Dermis microvascular lymphatic vessel endothelial cell (primary cell): ENCODE results near the gene DIS3L2. TPM values are rescaled to one million over a fixed set of nuclear protein-coding genes. Genes with fewer than 3 reads are reported as not detected.
"Not testable (repeated sequence)": the region's sequence is repeated elsewhere in the genome, so short reads cannot be mapped to it uniquely, and the experiment has no call there.

Source experiments
- DNase-seq, 2 donors: peaks; one replicate each; pipeline versions ENCODE4 v3.0.0 to v3.0.0-alpha.2; 2010; ENCODE audit warnings: low read depth in 2 of 2
- total RNA-seq: library from RNA; depleted of rRNA; stranded (reverse); fragments of >200 nt; gene quantifications from 2 replicates; pipeline ENCODE4 v1.2.1, GENCODE V29; 2014

The DIS3L2 gene
- total RNA-seq, 1 donor from 2014 or later: 13.4 TPM

DNA sequence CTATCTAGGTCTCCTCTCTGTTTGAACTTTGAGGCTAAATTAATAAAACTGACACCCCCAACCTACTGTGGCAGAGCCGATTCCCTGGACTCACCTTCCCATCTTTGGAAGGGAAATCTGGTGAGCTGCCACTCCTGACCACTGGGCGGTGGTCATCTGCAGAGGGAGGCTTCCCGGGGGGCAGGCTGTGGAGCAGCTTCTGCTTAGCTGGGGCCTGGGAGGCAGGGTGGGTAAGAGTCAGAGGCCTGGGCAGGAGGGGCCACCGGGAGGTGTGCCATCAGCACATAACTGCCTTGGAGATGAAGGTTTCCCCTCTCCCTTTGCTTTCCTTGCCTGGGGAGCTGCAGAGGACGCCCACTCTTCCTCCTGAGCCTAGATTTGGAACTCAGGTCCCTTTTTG, 33.0 kb upstream of the DIS3L2 start:
- DNase-seq: no peak

DNA sequence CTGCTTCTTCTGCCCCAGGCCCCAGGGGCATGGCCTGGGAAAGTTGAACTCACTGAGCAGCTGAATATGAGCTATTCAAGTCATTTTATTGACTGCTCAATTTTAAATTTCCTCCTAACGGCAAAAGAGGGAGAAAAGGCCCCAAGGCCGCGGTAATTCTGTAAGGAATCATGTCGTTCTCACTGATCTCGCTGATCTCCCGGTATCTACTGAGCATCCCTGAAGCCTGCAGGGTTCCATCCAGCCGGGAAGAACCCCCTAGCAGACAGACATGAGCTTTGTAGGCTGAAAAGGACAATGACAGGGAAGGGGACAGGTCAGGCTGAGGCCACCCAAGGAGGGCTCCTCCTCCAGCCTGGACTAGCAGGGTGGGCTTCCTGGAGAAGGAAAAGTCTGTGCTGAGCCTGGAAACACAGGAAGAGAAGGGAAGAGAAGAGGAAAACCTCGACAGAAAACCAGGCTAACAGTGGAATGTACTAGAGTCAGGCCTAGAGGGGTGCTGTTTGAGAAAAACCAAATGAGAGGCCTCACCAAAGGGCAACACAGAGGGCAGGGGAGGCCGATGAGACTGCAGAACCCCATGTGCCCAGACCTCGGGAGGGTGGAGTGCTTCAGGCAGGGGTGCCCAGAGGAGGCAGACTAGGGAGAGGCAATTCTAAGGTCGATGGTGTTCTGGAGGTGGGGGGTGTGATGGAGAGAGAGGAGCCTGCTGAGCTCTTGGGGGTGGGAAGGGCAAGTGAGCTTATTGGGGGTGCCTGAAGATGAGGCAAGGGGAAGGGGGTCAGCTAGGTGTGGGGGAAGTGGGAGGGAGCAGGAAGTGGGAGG, 32.4 kb upstream of the DIS3L2 start:
- no peak for DNase-seq

DNA sequence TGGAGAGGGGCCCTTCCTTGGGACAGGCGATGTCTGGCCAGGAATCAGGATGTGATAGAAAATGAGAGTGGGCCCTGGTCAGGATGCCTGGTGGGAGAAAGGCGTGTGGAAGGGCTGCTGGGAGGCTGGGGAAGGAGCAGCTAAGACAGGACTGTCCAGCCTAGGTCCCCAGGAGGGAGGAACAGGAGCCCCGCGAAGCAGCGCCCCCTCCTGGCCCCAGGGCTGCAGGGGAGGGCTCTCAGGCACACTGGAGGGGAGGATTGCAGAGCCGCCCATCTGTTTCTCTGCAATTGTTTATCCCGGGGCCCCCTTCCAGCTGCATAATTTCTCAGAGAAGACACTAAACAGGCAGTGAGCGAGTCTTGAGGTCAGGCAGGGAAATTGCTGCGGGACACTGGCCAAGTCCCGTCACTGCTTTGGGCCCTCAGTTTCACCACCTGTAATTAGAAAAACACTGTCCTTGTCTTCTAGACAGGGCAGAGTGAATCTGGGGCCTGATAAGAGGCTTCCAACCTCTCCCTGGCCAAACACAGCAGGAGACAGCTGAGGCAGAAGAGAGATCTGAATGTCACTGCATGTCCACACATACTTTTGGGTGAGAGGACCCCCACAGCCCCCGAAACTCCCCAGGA, 31.4 kb upstream of the DIS3L2 start:
- DNase-seq: no peak

DNA sequence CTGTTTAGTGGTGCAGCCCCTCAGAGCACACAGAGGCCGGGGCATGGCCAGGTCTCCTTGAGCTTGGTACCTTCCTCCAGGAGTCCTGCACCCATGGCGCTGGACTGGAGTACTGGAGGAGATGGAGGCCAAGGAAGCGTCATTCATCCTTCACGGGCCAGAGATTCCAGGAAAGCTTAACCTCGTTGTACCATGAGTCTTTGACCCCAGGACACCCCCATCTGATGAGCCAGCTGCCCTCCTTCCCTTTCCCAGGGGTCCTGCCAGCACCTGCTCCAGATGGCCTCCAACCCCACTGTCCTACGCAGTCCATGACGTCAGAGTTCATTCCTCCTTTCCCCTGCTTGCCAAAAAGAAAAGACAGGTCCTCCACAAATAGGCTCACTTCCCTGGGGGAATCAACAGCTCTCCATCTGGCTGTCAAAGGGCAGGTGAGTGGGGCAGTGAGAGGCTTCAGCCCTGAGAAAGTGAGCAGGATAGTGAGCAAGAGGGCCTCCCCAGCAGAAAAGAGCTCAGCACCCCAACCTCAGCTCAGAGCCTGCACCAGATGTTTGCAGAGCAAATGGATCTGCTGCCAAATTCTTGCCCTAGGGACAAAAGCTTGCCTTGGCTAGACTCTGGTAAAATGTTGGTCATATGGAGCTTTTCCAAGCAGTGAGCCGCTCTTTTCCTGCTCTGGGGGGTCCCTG, 30.8 kb upstream of the DIS3L2 start:
- no peak for DNase-seq

DNA sequence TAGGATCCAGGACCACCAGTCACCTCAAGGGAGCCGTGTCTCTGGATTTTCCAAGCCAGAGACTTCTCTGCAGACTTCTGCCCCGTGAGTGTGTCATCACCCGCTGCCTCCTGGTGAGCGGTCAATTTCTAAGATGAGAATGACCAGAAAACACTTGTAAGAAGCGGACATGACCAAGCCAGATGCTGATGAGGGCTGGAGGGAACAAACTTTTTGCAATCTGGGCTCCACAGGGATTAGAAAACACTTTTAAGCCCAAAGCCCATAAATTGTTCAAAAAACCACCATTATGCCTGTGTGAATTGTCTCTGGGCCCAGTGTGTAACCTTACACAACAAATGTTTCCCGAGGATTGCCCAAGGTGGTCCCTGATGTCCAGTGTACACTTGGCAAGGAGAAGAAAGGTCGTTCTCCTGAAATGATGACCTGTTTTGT, 30.0 kb upstream of the DIS3L2 start:
- no peak for DNase-seq

DNA sequence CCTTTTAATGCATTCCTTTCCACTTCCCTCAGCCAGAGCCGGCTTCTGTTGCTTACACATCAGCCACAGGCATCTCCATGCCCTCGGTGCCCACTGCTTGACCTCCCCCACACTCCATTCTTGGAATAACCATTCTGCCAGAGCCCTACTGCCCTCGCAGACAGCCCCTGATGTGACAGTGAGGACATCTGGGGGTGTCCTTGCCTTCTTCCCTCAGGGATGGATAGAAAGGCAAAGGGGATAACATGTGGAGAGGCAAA, 28.9 kb upstream of the DIS3L2 start:
- no peak for DNase-seq

DNA sequence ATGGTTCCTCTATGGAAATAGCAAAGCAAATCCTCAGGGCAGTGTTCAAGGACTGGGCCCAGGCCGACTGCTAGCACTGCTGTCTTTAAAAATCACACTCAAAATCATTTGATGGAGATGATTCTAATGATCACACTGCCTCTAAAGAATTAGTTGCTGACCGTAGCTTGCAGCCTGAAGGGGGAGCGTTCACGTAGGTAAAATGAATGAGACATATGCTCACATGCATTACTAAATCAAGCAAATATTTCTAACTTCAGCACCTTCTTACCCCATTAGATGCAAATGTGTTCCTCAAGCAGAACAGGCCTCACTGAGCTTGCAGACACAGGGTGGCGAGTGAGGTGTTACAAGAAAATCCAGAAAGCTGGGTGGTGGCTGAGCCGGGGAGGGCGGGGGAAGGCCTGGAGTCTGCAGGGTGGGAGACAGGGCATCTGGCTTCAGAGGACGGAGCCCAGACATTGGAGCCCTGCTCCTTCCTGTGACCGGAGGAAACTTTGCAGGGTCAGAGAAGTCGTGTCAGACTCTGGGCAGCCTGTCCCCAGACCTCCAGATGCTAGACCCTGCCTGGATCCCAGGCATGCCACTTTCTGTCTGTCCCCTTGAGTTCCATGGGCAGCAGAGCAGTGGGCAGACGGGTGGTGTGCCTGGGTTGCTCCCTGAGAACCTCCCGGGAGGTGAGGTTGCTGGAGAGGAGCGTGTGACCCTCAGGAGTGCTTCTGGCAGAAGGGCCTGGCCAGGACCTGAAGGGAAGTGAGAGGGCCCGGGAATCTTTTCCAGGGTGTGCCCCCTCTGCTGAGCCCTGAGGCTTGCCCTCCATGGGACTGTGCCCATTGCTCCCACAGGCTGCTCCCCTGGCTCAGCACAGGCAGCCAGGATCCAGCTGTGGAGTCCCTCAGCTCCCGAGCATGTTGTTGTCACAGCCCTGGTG, 28.3 kb upstream of the DIS3L2 start:
- DNase-seq: no peak

DNA sequence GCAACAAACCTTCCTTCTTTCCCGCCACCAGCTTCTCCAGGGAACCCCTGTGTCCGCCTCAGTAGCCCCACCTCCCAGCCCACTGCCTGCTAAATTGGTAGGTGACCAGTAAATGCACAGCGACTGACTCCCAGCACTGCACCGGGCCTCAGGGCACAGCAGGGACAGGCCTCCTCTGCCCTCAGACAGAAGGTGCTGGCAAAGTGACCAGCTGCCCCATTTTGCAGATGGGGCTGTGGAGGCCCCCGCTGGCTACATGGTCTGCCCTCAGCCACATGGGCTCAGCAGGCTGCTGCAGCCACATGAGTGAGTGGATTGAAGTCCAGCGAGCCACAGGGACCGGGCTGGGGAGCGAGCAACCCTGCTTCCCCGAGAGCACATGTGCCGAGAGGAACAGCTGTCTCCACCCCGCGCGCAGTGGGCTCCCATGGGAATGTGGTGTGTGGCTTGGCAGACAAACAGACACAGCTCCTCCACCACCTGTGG, 27.6 kb upstream of the DIS3L2 start:
- no peak for DNase-seq

DNA sequence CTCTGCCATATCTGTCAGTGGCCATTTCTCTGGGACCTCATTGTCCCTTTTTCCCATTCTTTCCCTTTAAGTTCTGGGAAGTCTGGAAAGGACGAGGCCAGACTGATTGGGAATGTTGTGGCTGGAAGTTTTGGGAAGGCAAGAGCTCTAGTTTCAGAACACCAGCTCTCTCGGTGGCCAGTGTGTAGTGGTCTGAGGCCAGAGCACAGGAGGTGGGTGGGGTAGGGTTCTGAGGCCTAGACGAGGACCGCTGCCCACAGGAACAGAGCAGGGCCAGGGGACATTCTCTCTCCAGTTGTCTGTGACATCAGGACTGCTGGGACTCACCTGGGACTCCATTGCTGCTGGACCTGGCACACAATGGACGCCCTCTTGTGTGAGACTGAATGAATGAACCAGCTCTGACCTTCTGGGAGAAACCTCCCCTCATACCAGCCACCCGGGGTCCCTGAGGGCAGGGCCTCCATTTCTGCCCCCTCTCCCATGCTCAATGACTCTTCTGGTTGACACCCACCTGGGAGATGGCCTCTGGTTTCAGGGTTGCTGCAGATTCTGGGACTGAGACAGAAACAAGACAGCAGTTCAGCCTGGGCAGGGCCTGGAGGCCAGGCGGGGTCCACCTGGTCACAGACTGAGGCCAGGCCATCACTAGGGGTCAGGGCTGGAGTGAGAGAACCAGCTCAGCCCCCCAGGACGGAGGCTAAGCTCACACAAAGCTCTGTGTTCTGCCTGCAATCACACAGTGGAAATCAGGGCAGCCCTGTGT, 26.9 kb upstream of the DIS3L2 start:
- DNase-seq: no peak

DNA sequence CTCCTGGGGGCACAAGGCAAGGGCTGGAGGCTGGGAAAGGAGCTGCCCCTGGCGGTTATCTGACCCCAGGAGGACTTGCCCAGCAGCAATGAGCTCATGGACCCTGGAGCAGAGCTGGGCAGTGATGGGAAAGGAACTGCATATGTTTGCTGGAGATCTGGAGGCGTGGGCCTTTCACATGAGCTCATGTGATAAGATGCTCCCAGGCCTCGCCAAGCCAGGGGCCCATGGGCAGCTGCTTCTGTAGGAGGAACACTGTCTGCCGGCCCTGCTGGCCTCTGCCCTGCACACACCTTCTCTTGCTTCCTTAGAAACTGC, 26.3 kb upstream of the DIS3L2 start:
- no peak for DNase-seq

DNA sequence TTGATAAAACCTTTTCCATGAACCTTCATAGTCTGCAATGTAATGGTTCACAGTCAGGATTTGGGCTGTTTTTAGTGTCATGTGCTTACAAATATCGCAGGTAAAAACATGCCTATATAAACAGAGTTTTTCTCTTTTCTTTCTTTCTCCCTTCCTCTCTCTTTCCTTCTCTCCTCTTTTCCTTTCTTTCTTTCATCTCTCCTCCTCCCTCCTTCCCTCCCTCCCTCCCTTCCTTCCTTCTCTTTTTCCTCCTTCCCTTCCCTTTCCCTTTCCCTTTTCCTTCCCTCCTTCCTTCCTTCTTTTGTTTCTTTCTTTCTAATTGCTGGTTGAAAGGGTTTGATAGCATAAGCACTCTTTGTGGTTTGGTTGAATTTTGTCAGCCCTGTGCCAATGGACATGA, 25.7 kb upstream of the DIS3L2 start:
- no peak for DNase-seq

DNA sequence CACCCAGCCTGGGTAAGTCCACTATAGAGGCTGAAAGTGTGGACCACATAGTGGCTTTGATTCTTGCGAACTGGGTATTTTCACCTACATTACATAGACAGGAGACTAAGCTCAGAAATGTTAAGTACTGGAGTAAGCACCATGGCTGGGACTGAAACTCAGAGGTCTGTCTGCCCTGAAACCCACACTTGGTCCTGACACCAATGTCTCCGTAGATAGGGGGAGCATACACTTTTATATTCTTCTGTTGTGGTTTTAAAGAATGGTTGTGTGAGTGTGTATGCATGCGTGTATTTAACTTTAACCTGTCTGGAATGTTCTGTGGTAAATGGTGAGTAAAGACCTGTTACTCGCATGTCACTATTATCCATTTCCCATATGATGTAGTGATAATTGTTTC, 25.0 kb upstream of the DIS3L2 start:
- DNase-seq: no peak

DNA sequence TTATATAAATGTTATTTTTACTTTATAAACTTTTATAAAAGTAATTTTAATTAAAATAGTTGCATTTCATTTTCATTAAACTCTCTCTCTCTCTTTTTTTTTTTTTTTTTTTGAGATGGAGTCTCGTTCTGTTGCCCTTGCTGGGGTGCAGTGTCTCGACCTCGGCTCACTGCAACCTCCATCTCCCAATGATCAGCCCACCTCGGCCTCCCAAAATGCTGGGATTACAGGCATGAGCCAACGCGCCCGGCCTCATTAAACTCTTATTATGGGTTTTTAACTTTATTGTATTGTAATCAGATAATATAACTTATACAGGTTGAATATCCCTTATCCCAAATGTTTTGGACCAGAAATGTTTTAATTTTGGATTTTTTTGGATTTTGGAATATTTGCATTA, 24.5 kb upstream of the DIS3L2 start:
- no peak for DNase-seq

DNA sequence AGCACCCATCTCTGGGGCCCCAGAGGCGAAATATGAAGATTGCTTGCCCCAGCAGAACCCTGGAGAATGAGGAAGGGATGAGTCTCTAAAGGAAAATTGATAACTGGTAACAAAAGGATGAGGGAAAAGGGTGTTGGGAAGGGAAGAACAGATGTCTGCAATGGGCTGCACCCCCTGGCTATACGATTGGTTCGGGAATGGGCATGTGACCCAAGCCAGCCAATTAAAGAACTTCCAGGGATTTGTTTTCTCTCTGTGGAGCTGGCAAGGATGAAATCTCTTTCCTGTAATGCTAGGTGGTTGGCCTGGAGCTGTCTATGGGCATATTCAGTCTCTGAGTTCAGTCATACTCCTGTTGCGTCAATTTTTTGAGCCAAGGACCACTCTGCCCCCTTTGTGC, 22.5 kb upstream of the DIS3L2 start:
- no peak for DNase-seq

DNA sequence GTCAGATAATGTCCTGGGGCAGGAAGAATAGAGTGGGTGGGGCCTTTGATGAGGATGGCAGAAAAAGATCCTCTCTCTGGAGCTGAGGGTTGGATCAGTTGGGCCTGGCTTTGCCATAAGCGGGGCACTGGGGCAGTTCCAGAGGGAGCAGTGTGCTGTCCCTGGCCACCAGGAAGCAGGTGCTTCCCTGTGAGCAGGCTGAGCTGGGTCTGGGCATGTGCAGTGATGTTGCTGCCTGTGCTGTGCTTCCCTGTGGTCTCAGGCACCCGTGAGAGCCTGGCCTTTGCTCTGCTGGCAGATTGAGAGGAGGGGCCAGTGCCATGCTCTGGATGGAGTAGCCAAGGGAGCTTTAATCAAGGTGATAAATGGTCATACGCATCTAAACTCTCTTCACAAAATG, 20.7 kb upstream of the DIS3L2 start:
- peak; percentile 80 to 83 for DNase-seq

DNA sequence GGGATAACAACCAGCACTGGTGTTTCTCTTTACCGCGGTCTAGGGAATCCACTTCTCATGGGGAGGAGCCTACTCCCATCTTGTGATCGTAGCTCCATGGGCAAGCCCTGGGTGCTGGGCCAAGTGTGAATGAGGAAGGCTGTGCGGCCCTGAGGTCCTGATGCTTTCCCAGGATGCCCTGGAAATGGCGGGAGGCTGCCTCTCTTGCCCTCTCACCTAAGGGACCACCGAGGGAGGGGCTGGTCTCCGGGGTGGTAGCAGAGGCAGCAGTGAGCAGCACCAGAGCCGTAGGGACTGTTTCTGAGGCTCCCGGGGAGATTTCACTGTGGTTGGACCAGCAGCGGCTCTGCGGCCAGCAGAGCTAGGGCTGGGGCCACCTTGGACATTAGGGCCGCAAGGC, 19.8 kb upstream of the DIS3L2 start:
- no peak for DNase-seq

DNA sequence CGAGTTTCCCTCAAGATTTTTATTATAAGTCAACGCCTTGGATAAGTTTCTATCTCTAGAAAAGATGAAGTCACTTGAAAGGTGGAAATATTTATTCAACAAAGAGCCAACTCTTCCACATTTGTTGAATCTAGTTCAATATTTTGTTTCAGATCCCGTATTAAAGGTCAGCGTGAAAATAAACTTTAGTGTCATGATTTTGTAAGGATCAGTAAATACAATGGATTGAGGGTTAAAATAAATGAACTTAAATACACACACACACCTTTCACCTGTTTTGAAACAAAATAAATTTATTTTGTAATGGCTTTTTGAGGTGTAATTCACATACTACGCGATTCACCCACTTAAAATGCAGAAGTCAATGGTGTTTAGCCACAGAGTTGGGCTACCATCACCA, 19.3 kb upstream of the DIS3L2 start:
- DNase-seq: no peak

DNA sequence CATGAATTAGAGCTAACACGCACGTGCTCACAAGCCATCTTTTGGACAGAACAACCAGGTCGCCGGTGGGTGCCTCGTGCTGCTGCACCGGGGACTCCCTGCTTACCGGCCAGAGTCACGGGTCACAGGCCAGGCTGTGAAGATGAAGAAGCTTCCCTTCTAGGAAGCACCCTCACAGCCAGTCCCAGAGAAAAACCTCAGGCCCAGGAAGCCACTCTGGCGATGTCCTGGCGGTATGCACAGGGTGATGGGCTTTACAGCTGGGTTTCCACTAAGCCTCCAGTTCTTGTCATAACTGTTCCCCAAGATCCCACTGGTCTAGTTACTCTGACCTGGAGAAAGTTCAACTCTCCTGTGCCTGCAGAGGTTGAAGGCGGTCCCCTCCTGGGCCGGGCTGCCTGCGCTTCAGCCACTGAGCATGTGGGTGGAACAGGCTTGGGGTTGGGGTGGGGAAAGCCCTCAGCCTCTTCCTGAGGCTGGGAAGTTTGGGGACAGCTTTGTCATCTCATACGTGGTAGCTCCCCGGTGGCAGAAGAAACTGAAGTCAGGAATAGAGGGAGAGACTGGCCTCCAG, 15.2 kb upstream of the DIS3L2 start:
- DNase-seq: no peak

DNA sequence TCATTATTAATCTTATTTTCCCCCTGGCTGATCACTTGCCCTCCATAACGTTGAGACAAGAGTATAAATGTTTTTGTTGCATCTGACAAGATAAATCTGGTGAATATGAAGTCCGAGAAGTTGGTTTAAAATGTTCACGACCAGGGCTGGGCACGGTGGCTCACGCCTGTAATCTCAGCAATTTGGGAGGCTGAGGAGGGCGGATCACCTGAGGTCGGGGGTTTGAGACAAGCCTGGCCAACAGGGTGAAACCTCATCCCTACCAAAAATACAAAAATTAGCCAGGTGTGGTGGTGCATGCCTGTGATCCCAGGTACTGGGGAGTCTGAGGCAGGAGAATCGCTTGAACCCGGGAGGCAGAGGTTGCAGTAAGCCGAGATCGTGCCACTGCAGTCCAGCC, 14.4 kb upstream of the DIS3L2 start:
- not testable (repeated sequence) for DNase-seq

DNA sequence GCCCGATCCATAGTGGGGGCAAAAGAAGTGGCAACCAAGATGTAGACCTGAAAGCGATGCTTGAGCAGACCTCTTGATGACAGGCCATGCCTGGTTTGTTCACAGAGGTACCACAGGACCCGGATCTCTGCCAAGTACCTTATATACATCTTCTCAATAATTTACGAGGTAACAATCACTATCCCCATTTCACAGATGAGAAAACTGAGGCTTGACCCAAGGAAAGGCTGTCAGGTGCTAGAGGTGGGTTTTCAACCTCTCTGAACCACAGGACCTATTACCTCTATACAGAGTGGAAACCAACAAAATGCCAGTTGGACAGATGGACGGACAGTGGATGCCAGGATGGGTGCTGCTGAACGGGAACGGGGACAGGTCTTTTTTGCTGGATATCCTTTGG, 13.8 kb upstream of the DIS3L2 start:
- no peak for DNase-seq
